ENCODE data around the gene FBLN1. TPM values are rescaled to one million over a fixed set of nuclear protein-coding genes. Genes with fewer than 3 reads are reported as not detected.

Gene FBLN1
- total and polyA plus RNA-seq, 2 of the 8 experiments (the other 6 are each of a cell fraction or from before 2014, with no cell fraction given), result 159 to 168 TPM

DNA sequence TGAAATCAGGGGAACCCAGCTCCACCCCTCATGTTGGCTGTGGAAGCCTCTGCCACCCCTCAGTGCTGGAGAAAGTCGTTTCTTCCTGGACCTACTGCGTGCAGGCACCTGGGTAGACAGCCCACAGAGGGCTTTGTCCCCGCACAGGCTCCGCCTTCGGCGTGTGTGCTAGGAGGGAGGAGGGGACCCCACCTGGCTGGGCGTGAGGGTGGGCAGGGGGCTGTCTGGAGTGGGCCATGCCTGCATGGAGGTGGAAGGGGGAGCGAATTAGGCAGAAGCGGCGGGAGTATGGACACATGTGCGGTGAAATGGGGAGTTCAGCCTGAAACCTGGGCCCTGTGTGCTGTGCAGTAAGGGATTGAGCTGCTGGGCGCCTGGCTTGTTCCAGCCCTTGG, 49.3 kb downstream of the FBLN1 start:
- H2BK12ac ChIP-seq (ENCODE audit: low read depth, low read length), result no peak overlapping the region
- no peak overlapping the region for H3K4me2 ChIP-seq (ENCODE audit: insufficient read depth in 1 of 2, low read depth in 2 of 2, low read length in 2 of 2)
- H3K23ac ChIP-seq (ENCODE audit: insufficient read length), result no peak overlapping the region
- ChIA-PET CTCF (ENCODE audit: partially characterized antibody) (interaction anchor here (0.6 to 4.2 kb wide), 12 partner anchors 14 to 375 kb away, joined by 3 to 39 read pairs (median 3); no protein-coding TSS in a partner anchor), POLR2A (ENCODE audit: partially characterized antibody) (interaction anchor here (1.1 kb wide), 2 partner anchors 36 to 38 kb away, joined by 3 read pairs; no protein-coding TSS in a partner anchor)
- no peaks in the 10 kb centered on the region for H3K27me3 ChIP-seq (replicated peaks in 1 of 4; ENCODE audit: control insufficient read depth in 3 of 4, extremely low read depth in 1 of 4, insufficient read depth in 3 of 4, low read length in 3 of 4)
- H3K56ac ChIP-seq (replicated peaks; ENCODE audit: insufficient read length, low read depth, low read length), result no peak overlapping the region
- H3K14ac ChIP-seq (ENCODE audit: insufficient read length), result no peak overlapping the region
- WGBS, 2 experiments (ENCODE audit: extremely low coverage in 1 of 2, insufficient coverage in 1 of 2, insufficient read length in 1 of 2, insufficient replicate concordance in 2 of 2, low coverage in 1 of 2, low lambda C conversion rate in 2 of 2, missing lambda C conversion rate in 1 of 2), result 92% methylated on average over 10 of the region's 12 CpGs; no CpG with 5 or more reads in 1 of the 2 experiments
- no peak overlapping the region for H3K9ac ChIP-seq (replicated peaks in 1 of 4; ENCODE audit: extremely low read depth in 1 of 4, low read depth in 3 of 4, low read length in 3 of 4)
- H2AK5ac ChIP-seq (ENCODE audit: low read depth, low read length), result no peak overlapping the region
- no peaks in the 10 kb centered on the region for H3K23me2 ChIP-seq (ENCODE audit: low read depth, low read length)
- H4K91ac ChIP-seq (replicated peaks; ENCODE audit: insufficient read length, low read length), result no peak overlapping the region
- H3K79me2 ChIP-seq (ENCODE audit: control insufficient read depth in 1 of 2, insufficient read depth in 2 of 2, low read length in 2 of 2), result no peaks in the 10 kb centered on the region
- H3K79me1 ChIP-seq (ENCODE audit: low read depth, low read length), result no peaks in the 10 kb centered on the region
- no peak overlapping the region for H3K4me3 ChIP-seq (ENCODE audit: extremely low read depth in 1 of 4, insufficient read depth in 2 of 4, low read depth in 3 of 4, low read length in 4 of 4)
- no peak overlapping the region for H4K5ac ChIP-seq (ENCODE audit: insufficient read length, low read depth, low read length)
- H3K36me3 ChIP-seq (ENCODE audit: control insufficient read depth in 2 of 4, insufficient read depth in 4 of 4, low read length in 3 of 4), result peaks cover 13 to 36% (median 31%) of the 10 kb centered on the region in 4 experiments; a peak in 6 of 8 replicates
- no peak overlapping the region for H2AFZ ChIP-seq (ENCODE audit: low read length)
- DNase-seq (ENCODE audit: low read depth in 1 of 2, low spot score in 2 of 2) (no peak), FAIRE-seq (no peak)
- H2BK120ac ChIP-seq (replicated peaks; ENCODE audit: low read depth, low read length), result no peak overlapping the region
- no peak overlapping the region for H3K4ac ChIP-seq (replicated peaks; ENCODE audit: insufficient read length, low read depth, low read length)
- H3K27ac ChIP-seq (ENCODE audit: low read depth, low read length), result no peak overlapping the region
- peaks cover 3 to 5% of the 10 kb centered on the region in 2 experiments for H4K20me1 ChIP-seq (replicated peaks in 1 of 2; ENCODE audit: control insufficient read depth in 1 of 2, insufficient read depth in 2 of 2, low read length in 2 of 2)
- no peak overlapping the region for H2BK15ac ChIP-seq (ENCODE audit: low read length)
- H3K9me3 ChIP-seq (ENCODE audit: insufficient read depth in 2 of 2, low read depth in 1 of 2, low read length in 1 of 2), result no peaks in the 10 kb centered on the region
- no peak overlapping the region for H2BK20ac ChIP-seq (ENCODE audit: low read length)
- TF ChIP-seq TEAD4 (IDR thresholded peaks at IDR 0.05; ENCODE audit: low read depth, low read length) (no peak), NANOG (IDR thresholded peaks at IDR 0.05; ENCODE audit: insufficient read depth, low read depth, low read length, poor library complexity, severe bottlenecking) (no peak), TBP (IDR thresholded peaks at IDR 0.05; ENCODE audit: low read depth, low read length) (no peak), TCF12 (IDR thresholded peaks at IDR 0.05; ENCODE audit: low read depth, low read length) (no peak), CREB1 (IDR thresholded peaks at IDR 0.05) (no peak), CHD1 (IDR thresholded peaks at IDR 0.05; ENCODE audit: low read depth, low read length) (no peak), RFX5 (IDR thresholded peaks at IDR 0.05; ENCODE audit: borderline replicate concordance, low read depth, low read length) (no peak), TAF7 (optimal IDR thresholded peaks at IDR 0.05; ENCODE audit: borderline replicate concordance, low read depth, low read length) (no peak), SIN3A (conservative IDR thresholded peaks at IDR 0.05 in 1 of 2, IDR thresholded peaks at IDR 0.05 in 1 of 2; ENCODE audit: low read depth in 1 of 2, low read length in 2 of 2) (no peak), BACH1 (IDR thresholded peaks at IDR 0.05; ENCODE audit: low read length) (no peak)
- TF ChIP-seq, protein P1, sequence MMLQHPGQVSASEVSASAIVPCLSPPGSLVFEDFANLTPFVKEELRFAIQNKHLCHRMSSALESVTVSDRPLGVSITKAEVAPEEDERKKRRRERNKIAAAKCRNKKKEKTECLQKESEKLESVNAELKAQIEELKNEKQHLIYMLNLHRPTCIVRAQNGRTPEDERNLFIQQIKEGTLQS (IDR thresholded peaks at IDR 0.05; ENCODE audit: insufficient read depth, low read depth, low read length), result no peak
- no peak overlapping the region; the same call in 1 of the 2 replicates for H3K18ac ChIP-seq (ENCODE audit: extremely low read depth, low read length)
- no peak overlapping the region for H2BK5ac ChIP-seq (ENCODE audit: low read depth, low read length)
- H3K4me1 ChIP-seq (replicated peaks in 1 of 4; ENCODE audit: control insufficient read depth in 3 of 4, insufficient read depth in 4 of 4, low read length in 3 of 4), result no peaks in the 10 kb centered on the region
- H4K8ac ChIP-seq (ENCODE audit: extremely low read depth, insufficient read depth, low read length), result no peak overlapping the region

Measured in H1 (cell line).